GM18907 (cell line): ENCODE data around the gene SKAP1.
"Not testable (repeated sequence)": the region's sequence is repeated elsewhere in the genome, so short reads cannot be mapped to it uniquely, and the experiment has no call there.

Experiments
- ATAC-seq: cut with Tn5 transposase; IDR thresholded peaks from one replicate; pipeline ENCODE4 v1.9.1; 2021; ENCODE audit warnings: mild to moderate bottlenecking, moderate library complexity; ENCODE audit not compliant: unreplicated experiment

SKAP1 gene

DNA sequence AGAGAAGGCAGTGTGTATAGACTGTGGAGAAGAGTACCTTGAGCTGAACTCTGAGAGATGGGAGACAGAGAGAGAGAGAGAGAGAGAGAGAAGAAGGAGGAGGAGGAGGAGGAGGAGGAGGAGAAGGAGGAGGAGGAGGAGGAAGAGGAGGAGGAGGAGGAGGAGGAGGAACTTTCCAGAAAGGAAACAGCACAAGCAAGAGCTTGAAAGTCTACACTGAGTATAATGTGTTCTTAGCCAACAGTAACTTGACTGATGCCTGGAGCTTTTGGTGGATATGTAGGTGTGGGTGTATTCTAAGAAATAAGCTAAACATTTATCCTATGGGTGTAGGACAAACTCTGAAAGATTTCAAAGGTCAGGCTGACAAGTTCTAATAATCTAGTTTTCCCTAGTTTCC is 206.1 kb downstream of the SKAP1 start:
- no peak for ATAC-seq

DNA sequence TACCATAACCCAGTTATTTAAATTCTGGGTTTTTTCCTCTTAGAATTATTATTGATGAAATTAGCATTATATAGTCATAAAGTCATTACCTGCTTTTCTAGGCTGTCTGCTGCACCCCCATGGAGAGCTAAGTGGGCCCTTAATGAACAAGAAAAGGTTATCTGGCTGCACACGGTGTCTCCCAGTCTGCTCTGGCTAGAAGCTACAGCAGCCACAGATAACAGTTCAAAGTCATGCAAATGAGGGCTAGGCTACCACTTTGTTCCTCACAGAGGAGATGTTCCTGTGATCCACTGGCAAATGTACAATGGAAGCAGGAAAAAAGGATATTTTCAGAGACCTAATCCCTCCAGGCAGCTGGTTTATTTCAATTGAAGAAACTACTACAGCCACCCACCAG is 210.4 kb downstream of the SKAP1 start:
- no peak for ATAC-seq

DNA sequence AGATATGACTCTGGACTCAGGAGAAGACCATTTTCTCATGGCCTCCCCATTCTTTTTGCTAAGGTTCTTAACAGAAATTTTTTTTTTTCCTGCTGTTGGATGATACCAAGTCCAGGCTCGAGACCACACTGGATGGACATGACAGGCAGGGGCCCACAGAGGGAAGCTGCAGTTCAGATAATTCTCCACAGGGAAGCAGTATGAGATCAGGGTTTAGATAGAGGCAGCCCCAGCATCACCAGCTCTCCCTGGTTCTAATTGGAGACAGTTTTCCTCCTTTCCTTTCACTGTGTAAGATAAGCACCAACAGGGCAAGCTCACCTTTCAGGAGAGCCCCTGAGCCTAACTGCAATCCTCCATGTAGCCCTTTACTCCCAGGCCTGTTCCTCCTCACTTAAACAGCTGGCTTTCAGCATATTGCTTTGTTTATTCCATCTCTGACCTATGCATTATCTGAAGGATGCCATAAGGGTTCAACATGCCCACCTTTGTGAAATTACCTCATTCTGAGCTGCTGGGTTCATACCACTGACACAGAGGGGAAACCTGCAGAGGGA is 214.4 kb downstream of the SKAP1 start:
- no peak for ATAC-seq

DNA sequence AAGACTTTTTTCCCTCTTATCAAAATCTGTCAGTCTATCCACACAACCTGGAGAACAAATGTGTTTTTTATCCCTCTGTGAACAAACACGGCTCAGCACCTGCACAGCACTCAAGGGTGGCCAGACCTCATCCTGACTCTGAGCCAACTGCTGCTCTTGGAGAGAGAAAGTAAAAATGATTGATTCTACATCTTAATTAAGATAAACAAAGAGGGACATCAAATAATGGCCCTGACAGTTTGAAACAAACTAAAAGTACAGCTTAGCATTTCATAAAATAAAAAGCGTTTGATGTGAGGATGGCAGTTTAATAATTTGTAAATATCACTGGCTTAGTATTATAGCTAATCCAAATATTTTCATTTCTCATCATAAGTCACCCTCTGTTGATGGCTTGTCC is 216.2 kb downstream of the SKAP1 start:
- ATAC-seq = no peak

DNA sequence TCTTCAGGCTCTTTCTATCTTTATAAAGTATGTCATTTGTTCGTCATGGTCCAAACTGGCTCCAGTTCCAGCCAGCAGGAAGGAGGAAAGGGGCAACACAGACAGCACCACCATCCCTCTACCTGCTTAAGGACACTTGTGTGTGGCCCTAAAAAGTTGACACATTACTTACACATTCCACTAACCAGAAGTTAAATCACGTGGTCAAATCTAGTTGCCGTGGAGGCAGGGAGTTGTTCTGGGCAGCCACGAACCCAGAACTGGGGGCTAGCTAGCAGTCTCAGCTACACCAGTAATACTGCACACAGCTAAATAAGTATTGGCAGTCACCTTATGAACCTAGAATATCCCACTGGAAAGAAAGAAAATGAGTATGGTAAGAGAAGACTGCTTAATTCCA is 218.2 kb downstream of the SKAP1 start:
- no peak for ATAC-seq

DNA sequence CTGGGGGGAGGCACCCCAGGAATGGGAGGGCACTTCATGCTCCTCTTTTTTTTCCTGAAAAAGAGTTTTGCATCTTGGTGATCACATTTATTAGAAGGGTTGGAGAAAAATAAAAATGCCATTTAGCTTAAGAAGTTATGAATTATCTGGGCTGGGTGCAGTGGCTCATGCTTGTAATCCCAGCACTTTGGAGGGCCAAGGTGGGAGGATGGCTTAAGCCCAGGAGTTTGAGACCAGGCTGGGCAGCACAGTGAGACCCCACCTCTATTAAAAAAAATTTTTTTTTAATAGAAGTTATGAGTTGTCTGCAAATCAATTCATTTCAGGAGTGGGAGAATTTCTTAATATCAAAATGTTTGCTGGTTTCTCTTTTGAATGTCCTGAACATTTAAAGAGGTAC is 219.0 kb downstream of the SKAP1 start:
- ATAC-seq = no peak

DNA sequence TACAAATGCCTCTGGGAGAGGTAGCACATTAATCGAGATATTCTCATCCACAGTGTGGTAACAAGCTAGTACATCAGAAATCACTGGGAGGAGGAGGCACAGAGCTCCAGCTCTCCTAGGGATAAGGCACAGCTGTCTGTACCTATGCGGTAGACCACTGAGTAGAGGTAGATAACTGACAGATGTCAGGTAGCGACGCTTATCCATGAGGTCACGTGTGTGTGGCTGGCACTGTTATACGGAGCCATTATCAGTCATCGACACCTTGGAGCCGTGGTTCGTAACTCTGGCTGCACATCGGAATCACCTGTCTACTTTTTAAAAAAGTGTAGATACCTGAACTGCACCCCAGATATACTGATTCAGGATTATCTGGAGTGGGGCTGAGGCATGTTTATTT is 220.0 kb downstream of the SKAP1 start:
- ATAC-seq = no peak

DNA sequence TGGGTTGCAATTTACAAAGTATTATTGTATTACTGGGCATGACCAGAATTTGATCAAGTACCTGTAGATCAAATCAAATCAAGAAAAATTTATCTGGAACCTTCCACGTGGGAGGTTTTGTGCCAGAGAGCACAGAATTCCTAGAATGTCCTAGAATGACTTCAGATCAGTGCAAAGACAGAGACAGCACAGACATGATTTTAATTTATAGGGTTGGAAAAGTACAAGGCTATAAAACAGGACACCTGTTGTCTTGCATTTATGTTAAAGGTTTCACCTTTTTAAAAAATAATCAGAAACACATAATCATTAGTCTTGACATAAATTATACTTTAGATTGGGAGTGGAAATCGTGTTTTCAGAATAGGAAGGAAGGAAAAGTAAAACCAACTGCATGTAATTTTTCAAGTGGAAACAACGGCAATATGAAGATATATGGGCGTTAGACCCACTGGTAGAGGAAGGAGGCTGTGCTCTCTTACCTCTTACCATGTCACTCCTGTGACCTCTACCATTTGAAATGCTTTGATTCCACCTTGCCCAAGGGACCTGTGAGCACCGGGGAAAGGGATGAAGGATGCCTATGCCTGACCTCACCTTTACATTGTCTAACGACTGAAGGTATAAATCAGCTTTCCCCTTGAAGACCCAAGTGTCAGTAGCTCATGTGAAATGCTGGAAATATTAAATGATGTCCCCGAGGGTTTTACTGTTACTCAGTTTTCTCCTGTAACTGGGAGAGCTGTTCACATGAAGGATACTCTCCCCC is 222.1 kb downstream of the SKAP1 start:
- ATAC-seq = no peak

DNA sequence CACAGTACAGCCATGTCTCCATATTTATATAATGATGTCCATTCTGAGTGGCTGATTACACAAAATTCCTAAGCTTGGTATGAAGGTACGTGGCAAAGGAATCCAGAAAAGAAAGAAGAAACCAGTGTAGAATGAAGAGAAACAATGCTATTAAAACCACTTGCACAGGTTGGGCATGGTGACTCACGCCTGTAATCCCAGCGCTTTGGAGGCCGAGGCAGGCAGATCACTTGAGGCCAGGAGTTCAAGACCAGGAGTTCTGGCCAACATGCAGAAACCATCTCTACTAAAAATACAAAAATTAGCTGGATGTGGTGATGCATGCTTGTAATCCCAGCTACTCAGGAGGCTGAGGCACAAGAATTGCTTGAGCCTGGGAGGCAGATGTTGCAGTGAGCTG is 223.0 kb downstream of the SKAP1 start:
- not testable (repeated sequence) for ATAC-seq

DNA sequence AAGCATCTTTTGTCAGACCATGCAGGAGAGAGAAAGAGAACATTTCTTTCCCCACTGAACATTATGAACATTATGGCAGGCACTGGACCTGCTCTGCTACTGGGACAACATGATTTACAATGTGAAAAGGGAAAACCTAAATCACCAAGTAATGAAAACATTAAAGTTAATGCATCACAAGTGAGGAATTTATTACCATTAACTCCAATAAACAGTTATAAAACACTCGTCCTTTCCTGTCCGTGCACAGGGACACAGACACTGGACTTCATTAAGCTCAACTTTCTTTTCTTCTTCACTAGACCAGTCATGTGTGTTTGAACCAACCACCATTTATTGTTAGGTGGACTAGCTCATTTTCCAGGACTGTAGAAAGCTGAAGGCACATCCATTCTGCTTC is 227.1 kb downstream of the SKAP1 start:
- ATAC-seq = no peak

DNA sequence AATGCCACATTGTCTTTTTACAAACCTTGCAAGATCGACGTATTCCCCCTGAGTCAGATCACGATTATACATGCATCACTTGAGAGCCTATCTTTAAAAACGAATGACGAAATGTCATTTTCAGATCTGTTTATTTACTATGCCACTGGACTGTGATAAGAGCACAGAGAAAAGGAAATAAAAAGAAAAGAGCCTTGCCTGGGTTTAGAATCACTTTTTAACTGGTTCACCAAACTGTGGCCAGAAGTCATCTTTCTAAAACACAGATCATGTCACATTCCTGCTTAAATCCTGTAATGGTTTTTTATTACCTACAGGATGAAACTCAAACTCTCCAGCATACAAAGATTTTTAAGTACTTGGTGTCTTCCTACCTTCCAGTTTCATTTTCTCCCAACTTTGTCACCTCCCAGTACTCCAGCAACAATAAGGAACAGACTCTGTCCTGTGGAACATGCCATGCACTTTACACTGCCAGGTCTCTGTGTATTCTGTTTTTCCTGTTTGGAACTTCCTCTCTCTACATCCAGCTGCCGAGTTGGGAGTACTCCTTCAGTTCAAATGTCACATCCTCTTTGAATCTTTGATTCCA is 231.0 kb downstream of the SKAP1 start:
- no peak for ATAC-seq

DNA sequence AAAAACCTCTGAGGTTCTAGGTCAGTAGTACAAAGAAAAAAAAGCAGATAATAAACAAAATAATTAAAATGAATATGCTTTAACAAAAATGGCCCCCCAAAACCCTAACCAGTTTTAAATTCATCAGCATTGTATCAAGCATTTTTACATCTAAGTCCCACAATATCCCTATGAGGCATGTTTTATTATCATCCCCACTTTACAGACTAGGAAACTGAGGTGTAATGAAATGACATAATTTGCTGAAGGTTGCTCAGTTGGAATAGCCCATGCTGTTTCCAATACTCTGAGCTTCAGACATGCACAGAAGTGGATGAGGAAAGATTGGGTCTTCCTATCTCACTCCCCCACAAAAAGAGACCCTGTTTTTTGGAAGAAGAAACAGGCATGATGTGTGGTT is 234.1 kb downstream of the SKAP1 start:
- no peak for ATAC-seq

DNA sequence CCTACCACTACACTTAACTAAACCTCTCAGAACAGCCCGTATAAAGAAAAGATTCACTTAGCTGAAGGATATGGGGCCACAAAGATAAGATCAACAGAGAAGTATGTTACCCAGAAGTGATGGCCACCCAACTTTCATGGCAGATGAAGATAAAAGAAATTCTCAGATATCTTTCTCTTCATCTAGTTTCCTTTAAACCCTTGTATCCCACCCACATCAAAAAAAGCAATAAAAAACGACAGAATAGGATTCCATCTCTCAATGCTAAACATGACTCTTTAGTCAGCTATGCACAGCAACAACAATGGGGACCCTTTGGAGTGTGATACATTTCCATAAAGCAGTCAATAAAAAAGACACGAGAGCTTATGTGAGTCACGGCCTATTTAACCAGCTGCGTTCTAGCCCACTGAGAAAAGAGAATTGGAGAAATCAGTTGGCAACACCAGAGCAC is 235.9 kb downstream of the SKAP1 start:
- ATAC-seq = no peak

DNA sequence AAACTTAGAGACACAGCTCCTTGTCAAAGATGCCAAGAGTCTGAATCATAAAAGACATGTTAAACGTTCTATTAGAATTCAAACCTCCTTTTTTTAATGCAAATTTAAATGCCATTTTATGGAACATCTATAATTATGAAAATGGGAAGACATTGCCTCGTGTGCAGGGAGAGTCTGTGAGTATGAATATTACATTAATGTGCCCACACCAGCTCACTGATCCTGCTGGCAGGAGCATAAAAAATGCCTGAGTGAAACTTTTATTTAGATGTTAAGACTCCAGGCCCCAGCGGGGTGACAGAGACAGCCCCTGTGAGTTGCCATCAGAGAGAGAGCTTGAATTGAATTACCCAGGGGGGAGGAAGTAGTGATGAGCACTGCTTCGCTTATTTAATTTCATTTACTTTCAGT is 237.7 kb downstream of the SKAP1 start:
- ATAC-seq = no peak

DNA sequence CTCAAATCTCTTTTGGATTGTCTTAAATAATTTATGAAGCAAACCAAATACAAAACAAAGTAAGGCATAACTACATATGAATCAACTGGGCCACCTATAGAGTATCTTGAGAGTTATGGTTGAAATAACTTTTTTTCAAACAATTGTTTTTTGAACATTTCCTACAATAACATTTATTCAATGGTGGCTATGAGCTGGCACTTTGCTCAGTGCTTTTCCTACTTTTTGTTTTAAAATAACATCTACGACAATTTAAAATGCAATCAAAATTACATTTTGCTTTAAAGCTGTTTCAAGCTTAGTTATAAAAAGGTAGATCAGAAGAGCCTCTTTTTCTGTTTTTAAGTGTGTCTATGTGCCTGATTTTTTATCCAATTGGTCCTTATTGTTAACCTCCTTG is 238.7 kb downstream of the SKAP1 start:
- ATAC-seq = no peak

DNA sequence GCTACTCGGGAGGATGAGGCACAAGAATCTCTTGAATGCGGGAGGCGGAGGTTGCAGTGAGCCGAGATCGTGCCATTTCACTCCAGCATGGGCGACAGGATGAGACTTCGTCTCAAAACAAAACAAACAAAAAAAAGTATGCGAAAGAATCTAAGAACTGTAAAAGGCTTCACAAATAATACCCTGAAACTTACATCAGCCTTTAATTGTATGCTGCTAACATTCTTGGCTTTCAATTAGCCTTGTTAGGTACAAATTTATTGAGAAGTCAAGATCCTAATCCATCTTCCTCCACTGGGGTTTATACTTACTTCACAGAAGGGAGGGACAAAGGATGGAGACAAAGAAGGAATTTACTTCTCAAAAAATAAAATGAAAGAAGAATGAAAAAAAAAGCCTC is 239.1 kb downstream of the SKAP1 start:
- ATAC-seq = no peak

DNA sequence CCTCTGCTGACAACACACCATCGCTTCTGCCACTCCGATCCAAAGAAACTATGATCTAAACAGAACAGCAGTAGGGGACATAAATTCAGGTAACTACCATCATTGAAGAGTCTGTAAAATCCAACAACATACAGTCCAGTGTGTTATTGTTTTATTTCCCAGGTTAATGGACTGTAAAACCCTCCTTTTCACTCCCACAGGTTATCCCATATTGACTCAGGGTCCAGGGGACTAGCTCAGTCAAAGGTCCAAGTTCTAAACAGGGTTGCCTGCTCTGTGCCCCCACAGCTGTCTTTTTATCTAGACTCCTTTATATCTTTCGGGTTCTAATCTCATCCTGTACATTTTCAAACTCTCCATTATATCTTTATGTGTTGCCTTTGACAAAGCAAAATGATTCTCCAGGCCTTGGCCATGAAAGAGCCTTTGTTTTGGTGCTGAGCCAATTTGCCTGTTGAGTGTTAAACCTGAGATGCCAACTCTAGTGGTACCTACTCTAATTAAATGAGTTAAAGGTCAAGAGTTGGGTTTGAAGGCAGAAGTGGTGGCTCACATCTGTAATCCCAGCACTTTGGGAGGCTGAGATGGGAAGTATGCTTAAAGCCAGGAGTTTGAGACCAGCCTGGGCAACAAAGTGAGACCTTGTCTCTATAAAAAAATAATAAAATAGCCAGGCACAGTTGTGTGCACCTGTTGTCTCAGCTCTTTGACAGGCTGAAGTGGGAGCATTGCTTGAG is 242.0 kb downstream of the SKAP1 start:
- no peak for ATAC-seq

DNA sequence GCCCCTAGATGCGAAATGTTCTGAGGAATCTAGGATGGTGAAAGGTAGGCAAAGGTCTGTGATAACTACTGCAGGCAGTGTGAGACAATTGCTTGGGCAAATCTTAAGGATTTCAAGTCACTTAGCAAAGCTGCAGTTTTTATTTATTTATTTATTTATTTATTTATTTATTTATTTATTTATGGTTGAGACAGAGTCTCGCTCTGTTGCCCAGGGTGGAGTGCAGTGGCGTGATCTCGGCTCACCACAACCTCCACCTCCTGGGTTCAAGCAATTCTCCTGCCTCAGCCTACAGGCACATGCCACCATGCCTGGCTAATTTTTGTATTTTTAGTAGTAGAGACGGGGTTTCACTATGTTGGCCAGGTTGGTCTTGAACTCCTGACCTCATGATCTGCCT is 243.7 kb downstream of the SKAP1 start:
- not testable (repeated sequence) for ATAC-seq

DNA sequence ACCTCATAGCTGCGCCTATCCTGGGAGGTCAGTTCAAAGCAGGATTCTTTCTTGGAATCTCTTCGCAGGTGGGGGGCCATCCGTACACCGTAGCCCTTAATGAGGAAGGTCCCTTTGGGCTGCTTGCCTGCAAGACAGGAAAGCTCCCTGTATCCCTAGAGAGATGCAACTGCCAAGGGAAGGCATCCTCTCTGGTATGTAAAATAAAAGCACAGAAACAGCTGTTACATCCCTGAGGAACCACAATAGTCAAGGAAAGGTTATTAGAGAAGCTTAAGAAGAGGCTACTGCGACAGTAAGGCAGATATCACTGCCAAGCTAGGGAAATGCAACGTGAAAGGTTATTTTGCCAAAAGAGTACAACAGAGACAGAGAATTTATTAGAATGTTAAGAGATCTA is 245.3 kb downstream of the SKAP1 start:
- ATAC-seq = no peak

DNA sequence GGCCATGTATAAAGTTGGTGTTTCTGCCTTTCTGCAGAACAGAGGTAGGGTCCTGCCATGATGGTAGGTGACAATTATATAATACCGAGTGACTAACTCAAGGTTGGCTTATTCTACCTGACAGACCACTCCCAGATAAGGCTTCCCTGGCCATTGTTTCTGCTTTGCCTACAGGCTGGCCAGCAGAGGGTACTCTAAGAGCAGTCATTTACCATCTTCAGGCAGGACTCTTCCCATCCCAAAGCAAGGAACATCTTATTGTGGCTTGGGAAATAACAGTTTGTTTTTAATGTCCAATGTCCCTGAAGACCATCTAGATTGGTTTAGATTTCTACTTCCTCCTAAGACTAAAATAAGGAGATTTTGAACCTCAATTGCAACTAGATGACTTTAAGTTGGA is 248.4 kb downstream of the SKAP1 start:
- no peak for ATAC-seq

DNA sequence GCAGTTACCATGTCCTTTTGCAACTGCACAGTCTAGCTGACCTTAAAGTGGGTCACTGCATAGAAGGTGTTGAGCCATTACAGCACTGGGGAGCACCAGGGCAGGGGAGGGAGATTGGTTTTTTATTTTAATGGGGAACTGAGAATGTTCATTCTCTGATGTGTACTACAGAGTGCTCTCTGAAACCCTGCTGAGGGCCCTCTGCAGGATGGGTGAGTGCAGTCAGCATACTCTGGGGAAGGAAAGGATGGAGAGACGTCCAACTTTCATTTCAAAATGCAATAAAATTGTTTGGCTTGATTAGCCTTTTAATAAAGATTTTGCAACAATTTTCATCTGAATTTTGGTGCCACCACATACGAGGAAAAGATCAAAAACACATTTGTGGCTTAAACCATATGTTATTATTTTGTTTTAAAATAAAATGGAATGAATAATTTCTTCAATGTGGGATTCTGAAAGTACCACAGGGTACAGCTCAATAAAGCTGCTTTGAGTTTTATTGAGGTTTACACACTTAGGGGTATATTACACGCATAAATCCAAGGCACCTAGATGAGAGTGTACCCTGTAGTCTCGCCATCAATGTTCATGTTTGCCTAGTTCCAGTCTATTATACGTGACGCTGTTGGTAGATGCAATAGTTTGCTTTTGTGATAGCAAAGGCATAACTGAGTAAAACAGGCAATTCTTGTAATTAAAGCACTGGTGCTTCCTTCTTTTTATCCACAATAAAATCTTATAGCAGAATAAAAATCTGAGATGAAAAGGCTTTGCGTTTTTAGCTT is 249.0 kb downstream of the SKAP1 start:
- no peak for ATAC-seq
